HL-60 (cell line): ENCODE data around the gene CDK8.

ENCODE experiments used
- DNase-seq, 2 experiments: peaks; one replicate each; pipeline ENCODE4 v3.0.0-alpha.2; 2010 to 2020; ENCODE audit warnings: low read depth in 1 of 2, low spot score in 1 of 2
- H3K27ac ChIP-seq: fragments of 250-450 bp; sonication (Bioruptor Pico); replicated peaks from 2 replicates; pipeline ENCODE4 v1.5.1; 2020; ENCODE audit warnings: mild to moderate bottlenecking, moderate library complexity
- H3K27me3 ChIP-seq: fragments of 250-450 bp; sonication (Bioruptor Pico); 2 replicates; pipeline ENCODE4 v1.5.1; 2021; ENCODE audit warnings: mild to moderate bottlenecking, moderate library complexity; ENCODE audit not compliant: insufficient read depth, poor library complexity, severe bottlenecking
- H3K4me3 ChIP-seq: replicated peaks from 2 replicates; pipeline ENCODE4 v1.5.1; 2011; ENCODE audit warnings: mild to moderate bottlenecking, control low read depth, low read length; ENCODE audit not compliant: insufficient read depth
- GABPA ChIP-seq: IDR thresholded peaks from 2 replicates; pipeline ENCODE4 v1.6.1; 2012; ENCODE audit warnings: low read depth
- POLR2AphosphoS5 ChIP-seq: IDR thresholded peaks from 2 replicates; pipeline ENCODE4 v1.6.1; 2012; ENCODE audit warnings: low read depth
- REST ChIP-seq: IDR thresholded peaks from 2 replicates; pipeline ENCODE4 v1.6.1; 2012; ENCODE audit warnings: low read depth; ENCODE audit not compliant: insufficient replicate concordance
- SPI1 ChIP-seq: IDR thresholded peaks from 2 replicates; pipeline ENCODE4 v1.6.1; 2012; ENCODE audit warnings: low read depth, mild to moderate bottlenecking, borderline replicate concordance
- TF ChIP-seq, protein P1 (sequence below): IDR thresholded peaks from one replicate; pipeline ENCODE4 v1.5.1; 2011; ENCODE audit warnings: low read length, control low read depth, inconsistent platforms; ENCODE audit not compliant: insufficient read depth

CDK8 gene

DNA sequence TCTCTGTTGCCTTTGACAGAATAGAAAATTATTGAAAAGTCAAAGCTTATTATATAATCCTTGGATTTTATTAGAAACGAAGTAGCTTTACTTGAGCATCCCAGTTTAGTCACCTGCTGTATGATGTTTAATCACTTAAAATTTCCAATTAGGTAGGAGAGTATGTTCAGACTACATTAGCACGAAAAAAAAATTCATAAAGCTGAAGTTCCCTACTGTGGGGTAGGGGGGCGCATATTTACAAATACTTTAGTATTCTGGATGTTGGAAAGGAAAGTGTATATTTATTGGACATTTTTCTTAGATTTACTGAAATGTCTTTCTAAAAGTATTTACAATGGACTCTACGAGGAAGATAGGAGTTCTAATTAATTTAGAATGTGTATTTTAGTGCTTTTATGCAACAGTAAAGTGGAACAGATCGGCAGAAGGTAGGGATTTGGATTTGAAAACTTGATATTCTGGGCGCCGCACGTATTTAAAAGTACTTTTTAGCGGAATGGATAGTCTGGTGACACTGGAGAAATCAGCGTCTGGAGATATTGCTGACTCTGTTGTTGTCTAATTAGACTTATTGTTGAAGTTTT is 1.9 kb downstream of the CDK8 start:
- H3K27ac ChIP-seq: peak overlapping the region; percentile 98; the same call in 1 of the 2 replicates
- no peak for TF ChIP-seq SPI1
- TF ChIP-seq POLR2AphosphoS5: no peak
- TF ChIP-seq, protein P1, sequence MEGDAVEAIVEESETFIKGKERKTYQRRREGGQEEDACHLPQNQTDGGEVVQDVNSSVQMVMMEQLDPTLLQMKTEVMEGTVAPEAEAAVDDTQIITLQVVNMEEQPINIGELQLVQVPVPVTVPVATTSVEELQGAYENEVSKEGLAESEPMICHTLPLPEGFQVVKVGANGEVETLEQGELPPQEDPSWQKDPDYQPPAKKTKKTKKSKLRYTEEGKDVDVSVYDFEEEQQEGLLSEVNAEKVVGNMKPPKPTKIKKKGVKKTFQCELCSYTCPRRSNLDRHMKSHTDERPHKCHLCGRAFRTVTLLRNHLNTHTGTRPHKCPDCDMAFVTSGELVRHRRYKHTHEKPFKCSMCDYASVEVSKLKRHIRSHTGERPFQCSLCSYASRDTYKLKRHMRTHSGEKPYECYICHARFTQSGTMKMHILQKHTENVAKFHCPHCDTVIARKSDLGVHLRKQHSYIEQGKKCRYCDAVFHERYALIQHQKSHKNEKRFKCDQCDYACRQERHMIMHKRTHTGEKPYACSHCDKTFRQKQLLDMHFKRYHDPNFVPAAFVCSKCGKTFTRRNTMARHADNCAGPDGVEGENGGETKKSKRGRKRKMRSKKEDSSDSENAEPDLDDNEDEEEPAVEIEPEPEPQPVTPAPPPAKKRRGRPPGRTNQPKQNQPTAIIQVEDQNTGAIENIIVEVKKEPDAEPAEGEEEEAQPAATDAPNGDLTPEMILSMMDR: peak; percentile 29
- H3K27me3 ChIP-seq: no peaks in the 10 kb centered on the region
- peak overlapping the region; percentile 94 for H3K4me3 ChIP-seq
- DNase-seq: peak in 1 of 2 experiments; percentile 11

GRCh38 chr13:26257049-26257448 is 3.1 kb downstream of the CDK8 start:
- H3K27me3 ChIP-seq: no peaks in the 10 kb centered on the region
- no peak overlapping the region for H3K4me3 ChIP-seq
- H3K27ac ChIP-seq: no peak overlapping the region
- no peak for DNase-seq
- TF ChIP-seq GABPA (no peak), SPI1 (no peak), REST (no peak), POLR2AphosphoS5 (no peak)
- TF ChIP-seq, protein P1: no peak

DNA sequence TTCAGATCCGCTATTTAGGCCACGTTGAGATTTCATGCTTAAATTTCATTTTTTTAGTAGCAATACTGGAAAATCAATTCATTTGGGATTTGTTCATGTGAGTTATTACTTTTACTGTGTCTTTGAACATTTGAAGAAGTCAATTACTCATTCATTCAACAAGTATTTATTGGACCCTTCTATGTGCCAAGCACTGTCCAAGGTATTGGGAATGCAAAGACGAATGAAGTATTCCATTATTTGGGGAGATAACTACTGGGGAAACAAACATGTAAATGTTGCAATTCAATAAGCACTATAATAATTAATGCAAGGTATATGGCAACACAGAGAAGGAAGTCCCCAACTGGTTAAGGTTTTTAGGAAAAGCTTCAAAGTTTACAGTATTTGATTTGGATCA is 5.7 kb downstream of the CDK8 start:
- H3K4me3 ChIP-seq: no peak overlapping the region
- TF ChIP-seq REST: peak; percentile 75
- TF ChIP-seq, protein P1: no peak
- H3K27ac ChIP-seq: no peak overlapping the region
- no peaks in the 10 kb centered on the region for H3K27me3 ChIP-seq
- no peak for DNase-seq

- Histone ChIP-seq H3K27ac (no peak overlapping the region), H3K4me3 (no peak overlapping the region), H3K27me3 (no peaks in the 10 kb centered on the region)
- DNase-seq: no peak
- TF ChIP-seq POLR2AphosphoS5: no peak
- TF ChIP-seq GABPA: no peak
- no peak for TF ChIP-seq SPI1
- TF ChIP-seq, protein P1: no peak
- TF ChIP-seq REST: no peak
These were observed 8.2 kb downstream of the CDK8 start for GRCh38 chr13:26262156-26262555.
